DMS53 treated with DMSO at 0.1 percent for 48 hours (cell line): Measurements from ENCODE around the gene SNORC.

ENCODE experiments used
- DNase-seq: peaks from one replicate; lab custom pipeline; 2025; ENCODE audit not compliant: unreplicated experiment; lab: John Stamatoyannopoulos, UW

The SNORC gene

DNA sequence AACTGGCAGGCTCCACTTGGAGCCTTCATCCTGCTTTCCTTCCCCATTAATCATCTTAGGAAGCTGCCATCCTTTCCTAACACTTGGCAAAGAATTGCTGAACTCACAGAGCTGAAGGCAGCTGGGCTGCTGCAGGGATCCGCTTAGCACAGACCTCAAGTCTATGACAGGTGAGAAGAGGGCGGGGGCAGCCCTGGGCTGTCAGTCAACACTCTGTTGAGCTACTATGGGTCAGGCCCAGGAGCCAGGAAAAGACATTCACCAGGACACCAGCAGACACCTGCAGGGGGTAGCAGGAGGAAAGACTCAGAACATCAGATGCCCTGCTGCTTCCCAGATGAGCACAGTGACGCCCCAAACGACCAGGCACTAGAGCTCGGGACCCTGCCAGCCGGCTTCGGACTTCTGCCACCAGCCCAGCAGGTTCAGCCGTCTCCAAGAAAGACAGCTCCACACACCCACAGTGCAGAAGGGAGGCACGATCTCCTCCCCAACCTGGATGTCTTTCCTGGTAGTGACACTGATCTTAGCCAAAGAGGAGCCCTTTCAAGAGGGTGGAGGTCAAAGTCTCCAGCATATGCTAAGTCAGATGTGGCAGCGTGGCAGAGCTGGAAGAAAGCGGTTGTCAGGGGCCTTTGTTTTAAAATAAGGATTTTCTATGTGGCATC is 55.2 kb downstream of the SNORC start:
- no peak for DNase-seq

DNA sequence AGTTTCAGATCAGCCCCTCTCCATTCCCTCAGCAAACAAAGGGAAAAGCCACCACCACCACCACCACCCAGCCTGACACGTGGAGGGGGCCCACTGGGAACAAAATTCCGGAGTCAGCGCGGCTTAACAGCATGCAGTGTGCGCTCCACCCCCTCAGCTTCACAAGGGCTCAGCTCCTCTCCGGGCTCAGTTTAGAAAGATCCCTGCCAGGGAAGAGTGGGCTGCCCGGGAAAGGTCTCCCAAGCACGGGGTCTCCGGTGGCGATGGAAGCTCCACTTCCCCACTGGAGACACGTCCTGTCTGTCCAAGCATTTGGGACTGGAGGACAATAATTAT is 55.7 kb downstream of the SNORC start:
- no peak for DNase-seq

DNA sequence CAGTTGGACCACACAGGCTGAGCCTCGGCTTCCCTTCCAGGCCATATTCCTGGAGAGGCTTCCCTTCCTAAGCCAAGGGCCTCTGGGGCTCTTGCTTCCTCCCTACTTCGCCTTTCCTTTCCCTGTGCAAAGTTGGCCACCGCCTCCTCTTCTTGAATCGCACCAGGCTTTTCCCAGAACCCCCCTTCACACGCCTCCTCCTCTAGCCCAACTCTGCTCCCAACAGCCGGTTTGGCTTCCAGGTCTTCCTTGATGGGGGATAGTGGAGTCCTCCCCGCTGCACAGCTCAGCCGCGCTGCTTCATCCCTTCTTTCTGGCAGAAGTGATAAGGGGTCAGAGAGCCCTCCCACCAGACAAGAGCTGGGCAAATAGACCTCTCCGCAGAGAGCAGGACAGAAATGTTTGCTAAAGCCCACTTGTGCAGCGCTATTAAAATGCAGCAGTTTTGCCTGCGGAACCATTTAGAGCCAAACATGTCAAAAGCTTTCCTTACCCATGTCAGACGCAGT is 56.4 kb downstream of the SNORC start:
- no peak for DNase-seq

DNA sequence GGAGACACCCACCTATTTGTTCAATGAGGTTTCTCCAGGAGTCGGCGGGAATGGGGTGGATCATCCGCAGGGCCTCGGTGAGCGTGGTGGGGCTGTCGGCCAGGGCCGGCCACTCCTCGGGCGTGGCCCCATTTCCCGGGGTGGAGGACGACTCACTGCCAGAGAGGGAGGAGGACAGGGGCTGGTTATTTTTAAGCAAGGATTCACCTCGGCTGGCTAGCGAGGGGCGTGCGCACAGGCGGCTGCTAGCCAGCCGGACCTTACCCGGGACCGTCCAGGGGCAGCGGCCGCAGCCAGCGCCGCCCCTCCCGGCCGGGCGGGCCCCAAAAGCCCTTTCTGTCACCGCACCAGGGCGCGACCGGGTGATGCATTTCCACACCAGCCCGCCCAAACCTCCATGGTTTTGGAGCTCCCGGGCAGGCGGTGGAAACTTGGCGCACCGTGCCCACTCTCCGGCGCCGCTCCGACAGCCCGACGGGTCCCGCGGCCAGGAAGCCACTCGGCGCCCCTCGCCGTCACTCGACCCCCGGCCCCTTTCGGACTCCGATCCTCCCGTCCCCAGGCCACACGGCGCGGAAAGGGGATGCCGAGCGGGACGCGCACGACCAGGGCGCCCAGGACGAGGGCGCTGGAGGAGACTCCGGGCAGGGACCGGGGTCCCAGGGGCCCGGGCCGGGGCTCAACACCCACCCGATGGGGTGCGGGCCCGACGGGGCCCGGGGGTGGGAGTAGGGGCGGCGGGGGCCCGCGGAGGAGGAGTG is 57.1 kb downstream of the SNORC start:
- DNase-seq: no peak

DNA sequence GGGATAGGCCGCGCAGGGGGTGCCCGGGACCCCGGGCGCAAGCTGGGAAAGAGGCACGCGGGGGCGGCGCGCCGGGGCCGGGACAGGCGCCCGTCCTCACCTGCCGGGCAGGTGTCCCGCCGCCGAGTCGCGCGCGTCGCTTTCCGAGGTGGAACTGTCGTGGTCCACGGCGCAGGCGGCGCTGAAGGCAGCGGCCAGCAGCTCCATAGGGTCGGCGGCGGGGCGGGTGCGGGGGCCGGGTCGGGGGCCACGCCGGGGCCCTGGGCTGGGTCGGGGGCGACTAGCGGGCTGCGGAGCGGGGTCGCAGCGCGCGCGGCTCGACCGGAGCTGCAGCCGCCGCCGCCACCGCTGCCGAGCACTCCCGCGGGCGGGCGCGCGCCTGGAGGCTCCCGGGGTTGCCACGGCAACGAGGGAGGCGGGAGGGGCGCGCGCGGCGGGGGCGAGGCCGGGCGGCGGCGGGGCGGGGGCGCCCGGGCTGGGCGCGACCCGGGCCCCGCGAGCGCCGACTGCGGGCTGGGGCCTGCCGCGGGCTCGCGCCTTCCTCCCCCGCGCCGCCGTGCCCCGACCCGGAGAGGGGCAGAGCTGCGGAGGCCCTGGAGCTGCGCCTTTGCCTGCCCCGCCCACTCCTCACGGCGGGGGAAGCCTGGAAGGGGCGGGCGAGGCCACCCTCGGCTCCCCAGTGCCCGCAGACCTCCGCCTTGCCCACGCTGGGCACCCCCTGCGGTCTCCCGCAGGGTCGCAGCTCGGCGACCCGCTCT is 57.9 kb downstream of the SNORC start:
- DNase-seq: no peak
